Adipose tissue (tissue), 3 donors: ENCODE measurements around the gene RPL3. TPM values are rescaled to one million over a fixed set of nuclear protein-coding genes. Genes with fewer than 3 reads are reported as not detected.

ENCODE experiments used
- H3K27ac ChIP-seq: one replicate; pipeline ENCODE4 v1.5.1; 2013; ENCODE audit warnings: low read depth, low read length
- WGBS, 3 donors: extraction: QIAGEN DNeasy Blood & Tissue Kit; methylation state at CpG; one replicate each; pipeline ENCODE4 v1.1.7; 2013; 5-methylcytosine and 5-hydroxymethylcytosine counted together
- polyA plus RNA-seq, 3 donors: library from polyadenylated mRNA; stranded (reverse); fragments of 200-250 nt; gene quantifications; one replicate each; pipeline ENCODE4 v1.2.3, GENCODE V29; 2013
- donor health status: healthy with polysubstance abuse.
- donor health status: Bipolar disorder and iron deficiency.
- donor health status: healthy.

Gene RPL3
- polyA plus RNA-seq, 3 donors = 3,176 to 4,324 (median 3,855) TPM

GRCh38 chr22:39277142-39277607 lies 42.2 kb downstream of the RPL3 start:
- no peak overlapping the region for H3K27ac ChIP-seq
- WGBS, 3 donors = 55 to 91% (median 72%) methylated on average over 6 of the region's 6 CpGs

GRCh38 chr22:39276440-39277141 lies 42.8 kb downstream of the RPL3 start:
- WGBS, 3 donors = 74 to 89% (median 83%) methylated on average over 12 of the region's 12 CpGs
- H3K27ac ChIP-seq = no peak overlapping the region

GRCh38 chr22:39275814-39276439 lies 43.5 kb downstream of the RPL3 start:
- 53 to 84% (median 82%) methylated on average over 8 to 9 of the region's 9 CpGs for WGBS, 3 donors
- no peak overlapping the region for H3K27ac ChIP-seq

GRCh38 chr22:39273950-39274887 lies 45.2 kb downstream of the RPL3 start:
- no peak overlapping the region for H3K27ac ChIP-seq
- whole genome bisulfite sequencing, 3 donors = 80 to 86% (median 85%) methylated on average over 17 of the region's 17 CpGs

GRCh38 chr22:39270792-39271191 lies 48.6 kb downstream of the RPL3 start:
- 83 to 95% (median 93%) methylated on average over 9 of the region's 9 CpGs for WGBS, 3 donors
- H3K27ac ChIP-seq = no peak overlapping the region

GRCh38 chr22:39270280-39270679 lies 49.1 kb downstream of the RPL3 start:
- H3K27ac ChIP-seq = no peak overlapping the region
- WGBS, 3 donors = 52 to 74% (median 52%) methylated on average over 5 of the region's 5 CpGs

- H3K27ac ChIP-seq = no peak overlapping the region
- 65 to 82% (median 68%) methylated on average over 11 of the region's 11 CpGs for WGBS, 3 donors
These were observed 50.2 kb downstream of the RPL3 start for GRCh38 chr22:39269095-39269790.

GRCh38 chr22:39268645-39269044 lies 50.8 kb downstream of the RPL3 start:
- WGBS, 3 donors = 63 to 72% (median 65%) methylated on average over 7 of the region's 7 CpGs
- no peak overlapping the region for H3K27ac ChIP-seq

GRCh38 chr22:39267974-39268373 lies 51.4 kb downstream of the RPL3 start:
- WGBS, 3 donors = 89 to 90% (median 90%) methylated on average over 8 of the region's 8 CpGs
- no peak overlapping the region for H3K27ac ChIP-seq

GRCh38 chr22:39266398-39267030 lies 52.9 kb downstream of the RPL3 start:
- 46 to 73% (median 53%) methylated on average over 12 of the region's 12 CpGs for WGBS, 3 donors
- H3K27ac ChIP-seq = no peak overlapping the region

GRCh38 chr22:39265143-39265886 lies 54.1 kb downstream of the RPL3 start:
- WGBS, 3 donors = 87 to 93% (median 88%) methylated on average over 21 to 23 of the region's 23 CpGs
- H3K27ac ChIP-seq = no peak overlapping the region

GRCh38 chr22:39264349-39265038 lies 54.9 kb downstream of the RPL3 start:
- H3K27ac ChIP-seq = no peak overlapping the region
- WGBS, 3 donors = 61 to 83% (median 63%) methylated on average over 13 of the region's 13 CpGs

- no peak overlapping the region for H3K27ac ChIP-seq
- 82 to 87% (median 84%) methylated on average over 10 of the region's 10 CpGs for WGBS, 3 donors
These were observed 55.6 kb downstream of the RPL3 start for GRCh38 chr22:39263626-39264348.
